Astrocyte of the spinal cord (primary cell): ENCODE measurements around the gene MTM1.
A peak's percentile ranks its signal among the peaks of the same experiment; 100 is the strongest.

Source experiments
- DNase-seq: peaks from one replicate; pipeline ENCODE4 v3.0.0; 2011; ENCODE audit warnings: low read depth, low spot score
- H3K4me3 ChIP-seq: 2 replicates; pipeline ENCODE4 v1.5.1; 2011; ENCODE audit warnings: low read depth, mild to moderate bottlenecking, low read length, moderate library complexity
- in situ Hi-C: cut with HindIII; loops from 2 replicates; pipeline ENCODE4 v1.10.0; 2017; ENCODE audit warnings: low sequenced_read_pairs
- TF ChIP-seq, protein P1 (sequence below): IDR thresholded peaks from 2 replicates; pipeline ENCODE4 v1.5.1; 2012; ENCODE audit warnings: low read depth, mild to moderate bottlenecking, low read length, inconsistent platforms

MTM1 gene

DNA sequence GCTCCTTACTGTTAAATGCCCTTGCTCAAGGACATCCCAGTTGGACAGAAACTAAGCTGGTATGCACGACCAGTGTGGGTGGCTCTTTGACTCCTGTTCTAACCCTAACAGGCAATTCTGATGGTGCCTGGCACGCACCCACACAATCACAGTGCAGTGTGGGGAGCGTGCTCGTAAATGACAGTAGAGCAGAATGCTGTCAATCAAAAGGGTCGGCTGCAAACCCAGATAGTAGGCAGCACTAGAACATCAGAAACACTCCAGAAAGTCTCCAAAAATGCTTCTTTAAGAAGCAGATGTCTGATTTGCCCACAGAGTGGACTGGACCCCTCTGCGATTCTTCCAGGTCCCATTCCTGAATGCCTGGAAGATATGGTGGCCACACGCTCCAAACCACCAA is 37.6 kb upstream of the MTM1 start:
- no peak overlapping the region for H3K4me3 ChIP-seq
- TF ChIP-seq, protein P1, sequence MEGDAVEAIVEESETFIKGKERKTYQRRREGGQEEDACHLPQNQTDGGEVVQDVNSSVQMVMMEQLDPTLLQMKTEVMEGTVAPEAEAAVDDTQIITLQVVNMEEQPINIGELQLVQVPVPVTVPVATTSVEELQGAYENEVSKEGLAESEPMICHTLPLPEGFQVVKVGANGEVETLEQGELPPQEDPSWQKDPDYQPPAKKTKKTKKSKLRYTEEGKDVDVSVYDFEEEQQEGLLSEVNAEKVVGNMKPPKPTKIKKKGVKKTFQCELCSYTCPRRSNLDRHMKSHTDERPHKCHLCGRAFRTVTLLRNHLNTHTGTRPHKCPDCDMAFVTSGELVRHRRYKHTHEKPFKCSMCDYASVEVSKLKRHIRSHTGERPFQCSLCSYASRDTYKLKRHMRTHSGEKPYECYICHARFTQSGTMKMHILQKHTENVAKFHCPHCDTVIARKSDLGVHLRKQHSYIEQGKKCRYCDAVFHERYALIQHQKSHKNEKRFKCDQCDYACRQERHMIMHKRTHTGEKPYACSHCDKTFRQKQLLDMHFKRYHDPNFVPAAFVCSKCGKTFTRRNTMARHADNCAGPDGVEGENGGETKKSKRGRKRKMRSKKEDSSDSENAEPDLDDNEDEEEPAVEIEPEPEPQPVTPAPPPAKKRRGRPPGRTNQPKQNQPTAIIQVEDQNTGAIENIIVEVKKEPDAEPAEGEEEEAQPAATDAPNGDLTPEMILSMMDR, result no peak
- in situ Hi-C loops, result no loop called here
- DNase-seq, result no peak

- TF ChIP-seq, protein P1, result no peak
- DNase-seq, result no peak
- in situ Hi-C loops, result no loop called here
- H3K4me3 ChIP-seq, result no peak overlapping the region
Measured at GRCh38 chrX:150531467-150531866, 37.0 kb upstream of the MTM1 start.

- TF ChIP-seq, protein P1, result no peak
- no peak overlapping the region for H3K4me3 ChIP-seq
- no peak for DNase-seq
- in situ Hi-C loops, result no loop called here
Measured at GRCh38 chrX:150533863-150534262, 34.6 kb upstream of the MTM1 start.

DNA sequence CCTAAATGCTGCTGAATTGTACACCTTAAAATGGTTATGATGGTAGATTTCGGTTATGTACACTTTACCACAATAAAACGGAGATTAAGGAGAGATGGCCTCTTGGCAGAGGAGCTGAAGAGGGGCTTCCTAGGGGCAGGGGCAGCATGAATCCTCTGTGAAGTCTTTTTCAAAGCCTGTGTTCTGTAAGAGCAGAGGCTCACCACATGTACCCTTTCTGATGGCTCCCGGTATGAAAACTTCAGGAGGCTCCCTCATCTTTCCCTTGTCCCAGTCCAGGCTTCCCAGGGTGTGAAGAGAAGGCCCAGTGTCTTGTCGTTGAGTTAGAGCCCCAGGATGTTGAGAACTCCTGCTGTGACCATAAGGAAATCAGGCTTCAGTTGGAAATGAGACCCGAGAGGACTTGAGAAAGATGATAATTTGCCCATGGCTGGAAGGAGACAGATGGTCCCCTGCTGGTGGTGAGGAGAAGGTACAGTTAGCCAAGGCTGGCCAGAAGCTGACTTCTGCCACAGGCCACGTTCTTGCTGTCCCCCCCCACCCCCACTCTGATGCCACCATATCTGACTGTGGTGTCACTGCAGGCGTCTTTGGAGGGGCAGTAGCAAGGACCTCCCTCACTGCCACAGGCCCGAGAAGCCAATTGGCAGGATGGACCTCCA is 31.8 kb upstream of the MTM1 start:
- DNase-seq, result no peak
- in situ Hi-C loops, result no loop called here
- no peak overlapping the region for H3K4me3 ChIP-seq
- TF ChIP-seq, protein P1, result peak; percentile 29

DNA sequence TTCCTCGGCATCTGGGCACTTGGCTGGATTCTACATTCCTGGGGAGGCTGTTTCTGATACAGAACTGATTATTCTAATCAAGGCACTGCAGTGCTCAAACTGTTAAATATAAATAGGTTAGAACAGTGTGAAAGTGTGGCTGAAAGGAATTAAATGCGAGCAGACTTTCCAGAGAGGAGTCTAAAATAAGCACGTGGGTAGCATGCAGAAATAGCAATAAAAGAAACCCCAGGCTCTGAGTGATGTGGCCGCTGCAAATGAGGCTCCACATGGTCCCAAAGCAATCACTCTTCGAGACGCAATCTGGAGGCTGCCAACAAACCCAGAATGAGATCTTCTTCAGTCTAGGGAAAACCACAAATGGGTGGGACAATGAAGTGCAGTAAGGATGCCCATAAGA is 30.6 kb upstream of the MTM1 start:
- TF ChIP-seq, protein P1, result no peak
- in situ Hi-C loops, result no loop called here
- DNase-seq, result no peak
- no peak overlapping the region for H3K4me3 ChIP-seq

DNA sequence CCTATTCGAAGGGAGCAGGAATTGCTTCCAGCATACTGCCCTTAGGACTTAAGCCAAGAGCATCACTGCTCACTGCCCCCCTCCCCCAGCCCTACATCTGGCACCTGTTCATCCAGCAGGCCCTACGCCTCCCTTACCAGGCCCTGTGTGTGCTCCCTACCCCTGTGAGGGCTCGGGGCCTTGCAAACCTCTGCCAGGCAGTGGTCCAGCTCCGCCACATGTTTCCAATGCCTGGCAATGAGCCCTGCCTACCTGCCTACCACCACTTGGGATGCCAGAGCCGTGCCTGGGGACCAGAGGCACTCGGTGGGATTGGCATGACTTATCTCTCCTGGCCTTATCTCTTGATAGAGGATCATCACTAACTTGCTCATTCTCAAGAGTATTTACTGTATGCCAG is 27.5 kb upstream of the MTM1 start:
- in situ Hi-C loops, result no loop called here
- H3K4me3 ChIP-seq, result no peak overlapping the region
- no peak for DNase-seq
- TF ChIP-seq, protein P1, result no peak
